ENCODE measurements around the gene BPI.
"Not testable (repeated sequence)": the region's sequence is repeated elsewhere in the genome, so short reads cannot be mapped to it uniquely, and the experiment has no call there.

The BPI gene

GRCh38 chr20:38336726-38337125 is 32.8 kb downstream of the BPI start:
- DNase-seq (ENCODE audit: low spot score): no peak

DNA sequence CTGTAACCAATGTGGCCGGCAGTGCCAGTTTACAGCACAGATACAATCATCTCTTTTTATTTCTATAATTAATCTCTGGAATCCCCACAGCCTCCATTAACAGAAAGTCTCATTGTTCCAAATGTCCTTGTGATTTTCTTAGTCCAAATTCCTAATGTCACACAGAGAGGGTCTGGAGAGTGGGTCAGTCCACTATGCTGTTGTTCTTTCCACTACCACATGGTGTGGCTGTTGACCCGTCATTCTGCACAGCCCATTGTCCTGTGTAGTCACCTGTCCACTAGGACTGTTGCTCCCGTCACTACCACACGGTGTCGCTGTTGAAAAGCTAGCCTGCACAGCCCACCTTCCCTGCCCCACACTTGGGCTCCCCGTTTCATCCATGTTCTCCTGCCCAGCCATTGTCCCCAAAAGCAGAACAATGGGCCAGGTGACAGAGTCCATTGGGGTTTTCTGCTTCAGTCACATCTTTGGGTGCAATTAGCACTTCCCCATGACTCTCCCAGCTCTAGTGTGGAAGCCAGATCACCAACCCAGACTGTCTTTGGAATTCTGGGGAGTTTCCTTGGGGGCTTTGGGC is 33.7 kb downstream of the BPI start:
- DNase-seq (ENCODE audit: low spot score): peak; percentile 46

DNA sequence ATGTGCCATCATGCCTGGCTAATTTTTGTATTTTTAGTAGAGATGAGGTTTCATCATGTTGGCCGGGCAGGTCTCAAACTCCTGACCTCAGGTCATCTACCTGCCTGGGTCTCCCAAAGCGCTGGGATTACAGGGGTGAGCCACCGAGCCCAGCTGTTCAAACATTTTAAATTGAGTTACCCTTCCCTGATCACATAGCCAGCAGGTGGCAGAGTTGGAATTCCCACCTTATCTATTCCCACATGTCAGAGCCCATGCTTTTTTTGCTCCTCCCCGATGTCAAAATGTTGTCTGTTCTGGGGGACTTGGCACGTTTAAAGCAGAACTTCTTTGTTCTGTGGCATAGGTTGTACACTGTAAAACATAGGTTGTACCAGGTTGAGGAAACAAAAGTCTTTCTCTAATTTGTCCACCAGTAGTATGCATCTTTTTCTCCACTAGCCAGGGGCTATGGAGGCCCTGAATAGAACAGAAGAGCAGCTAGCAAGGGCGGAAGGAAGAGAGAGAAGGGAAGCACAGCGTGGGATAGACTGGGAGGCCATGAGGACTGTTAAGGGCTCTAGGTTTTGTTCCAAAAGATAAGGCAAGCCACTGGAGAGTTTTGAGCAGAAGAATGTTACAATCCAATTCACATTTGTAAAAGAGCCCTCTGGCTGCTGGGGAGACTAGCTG is 35.0 kb downstream of the BPI start:
- no peak for DNase-seq (ENCODE audit: low spot score)

GRCh38 chr20:38339521-38339896 is 35.6 kb downstream of the BPI start:
- DNase-seq (ENCODE audit: low spot score): not testable (repeated sequence)

DNA sequence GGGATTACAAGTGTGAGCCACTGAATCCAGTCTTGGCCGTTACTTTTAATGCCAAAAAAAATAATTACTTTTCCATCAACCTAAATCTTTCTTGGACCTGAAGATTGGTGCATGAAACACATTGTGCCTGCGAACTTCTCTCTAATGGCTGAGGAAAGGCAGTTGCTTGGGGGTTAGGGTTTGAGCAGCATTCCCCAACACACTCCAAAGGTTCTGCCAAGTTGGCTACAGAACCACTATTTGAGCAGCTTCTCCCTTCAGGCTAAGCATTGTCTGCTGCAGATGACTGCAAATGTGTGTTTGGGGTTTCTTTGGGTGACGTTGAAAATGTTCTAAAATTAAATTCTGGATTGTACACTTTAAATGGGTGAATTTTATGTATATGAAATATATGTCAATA is 36.0 kb downstream of the BPI start:
- no peak for DNase-seq (ENCODE audit: low spot score)

GRCh38 chr20:38340693-38341092 is 36.7 kb downstream of the BPI start:
- no peak for DNase-seq (ENCODE audit: low spot score)

GRCh38 chr20:38342216-38342615 is 38.3 kb downstream of the BPI start:
- DNase-seq (ENCODE audit: low spot score): no peak

- no peak for DNase-seq (ENCODE audit: low spot score)
These were observed 38.9 kb downstream of the BPI start for GRCh38 chr20:38342713-38343310.

GRCh38 chr20:38343311-38344106 is 39.6 kb downstream of the BPI start:
- DNase-seq (ENCODE audit: low spot score): no peak

DNA sequence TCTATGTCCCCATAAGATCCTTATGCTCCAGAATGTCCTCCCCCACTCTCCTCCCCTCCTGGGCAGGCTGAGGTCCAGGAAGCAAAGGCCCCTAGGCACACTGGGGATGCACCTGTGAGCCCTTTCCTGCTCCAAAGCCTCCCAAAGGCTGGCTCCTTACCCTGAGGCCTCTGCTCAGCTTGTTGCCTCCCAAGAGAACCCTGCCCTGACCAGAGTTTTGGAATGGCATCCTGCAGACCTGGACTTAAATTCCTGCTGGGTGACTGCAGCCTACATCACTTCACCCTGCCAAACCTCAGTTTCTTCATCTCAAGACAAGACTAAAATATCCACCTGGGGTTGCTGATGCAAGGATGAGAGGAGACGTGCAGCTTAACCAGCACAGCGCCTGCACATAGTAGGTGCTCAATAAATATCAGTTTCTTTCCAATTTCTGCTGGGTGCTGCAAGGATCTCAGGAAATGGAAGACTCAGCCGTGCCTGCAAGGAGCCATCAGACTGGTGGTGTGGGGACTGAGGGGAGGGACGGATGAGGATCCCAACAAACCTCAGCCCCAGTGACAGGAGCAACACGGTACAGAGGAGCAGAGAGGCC is 40.2 kb downstream of the BPI start:
- no peak for DNase-seq (ENCODE audit: low spot score)

DNA sequence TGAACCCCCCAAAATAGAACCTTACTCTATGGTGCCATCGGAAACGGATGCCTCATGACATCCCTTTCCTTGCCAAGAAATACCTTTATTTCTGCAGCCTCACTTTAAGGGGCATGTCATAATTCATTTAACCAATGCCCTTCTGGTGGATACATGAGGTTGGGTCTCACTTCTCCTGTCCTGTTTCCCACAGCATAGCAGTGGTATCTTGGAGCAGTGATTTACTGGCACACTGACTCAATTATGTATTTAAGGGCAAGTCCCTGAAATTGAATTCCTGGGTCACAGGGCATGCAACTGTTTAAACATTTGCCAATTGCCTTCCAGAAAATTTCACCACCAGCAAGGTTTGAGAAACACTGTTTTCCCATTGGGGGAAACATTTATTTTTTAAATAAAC is 41.7 kb downstream of the BPI start:
- DNase-seq (ENCODE audit: low spot score): no peak

- no peak for DNase-seq (ENCODE audit: low spot score)
These were observed 42.3 kb downstream of the BPI start, which contains the start of gene LBP for GRCh38 chr20:38346247-38346651. Gene LBP, plus strand, starts transcription at chr20:38346482. Its CDS starts 35 bp downstream, at chr20:38346517.

DNA sequence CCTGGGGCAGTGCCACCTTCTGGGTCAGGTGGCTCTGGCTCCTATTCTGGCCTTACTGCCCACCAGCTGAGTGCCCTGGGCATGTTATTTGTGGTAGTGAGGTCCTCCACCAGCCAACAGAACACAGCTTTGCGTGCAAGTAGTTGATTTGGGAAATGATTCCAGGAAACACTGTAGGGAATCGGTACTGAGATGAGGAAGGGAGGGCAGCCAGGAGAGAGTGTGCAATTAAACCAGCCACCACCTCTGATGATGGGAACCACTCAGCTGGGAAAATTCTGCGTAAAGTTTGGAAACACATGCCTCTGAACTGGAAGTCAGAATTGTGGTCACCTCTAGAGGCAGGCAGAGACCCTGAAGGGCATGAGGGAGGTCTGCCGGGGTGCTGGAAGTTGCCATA is 42.8 kb downstream of the BPI start:
- DNase-seq (ENCODE audit: low spot score): no peak

DNA sequence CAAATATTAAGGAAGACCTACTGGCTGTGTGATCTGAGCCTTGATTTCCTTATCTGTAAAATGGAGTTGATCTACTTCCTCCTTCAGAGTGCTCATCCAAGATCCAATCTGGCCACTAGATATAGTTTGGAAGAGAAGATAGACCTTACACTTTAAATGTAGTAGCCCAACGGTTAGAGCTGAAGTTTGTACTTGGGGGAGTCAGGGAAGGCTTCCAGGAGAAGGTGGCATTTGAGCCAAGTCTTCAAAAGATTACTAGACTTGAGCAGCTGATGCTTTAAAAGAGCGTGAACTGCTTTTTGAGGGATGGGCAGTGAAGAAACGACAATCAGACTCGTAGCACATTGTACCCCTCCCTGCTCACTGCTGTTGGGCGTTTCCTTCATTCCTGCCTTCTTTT is 45.9 kb downstream of the BPI start:
- DNase-seq (ENCODE audit: low spot score): no peak

DNA sequence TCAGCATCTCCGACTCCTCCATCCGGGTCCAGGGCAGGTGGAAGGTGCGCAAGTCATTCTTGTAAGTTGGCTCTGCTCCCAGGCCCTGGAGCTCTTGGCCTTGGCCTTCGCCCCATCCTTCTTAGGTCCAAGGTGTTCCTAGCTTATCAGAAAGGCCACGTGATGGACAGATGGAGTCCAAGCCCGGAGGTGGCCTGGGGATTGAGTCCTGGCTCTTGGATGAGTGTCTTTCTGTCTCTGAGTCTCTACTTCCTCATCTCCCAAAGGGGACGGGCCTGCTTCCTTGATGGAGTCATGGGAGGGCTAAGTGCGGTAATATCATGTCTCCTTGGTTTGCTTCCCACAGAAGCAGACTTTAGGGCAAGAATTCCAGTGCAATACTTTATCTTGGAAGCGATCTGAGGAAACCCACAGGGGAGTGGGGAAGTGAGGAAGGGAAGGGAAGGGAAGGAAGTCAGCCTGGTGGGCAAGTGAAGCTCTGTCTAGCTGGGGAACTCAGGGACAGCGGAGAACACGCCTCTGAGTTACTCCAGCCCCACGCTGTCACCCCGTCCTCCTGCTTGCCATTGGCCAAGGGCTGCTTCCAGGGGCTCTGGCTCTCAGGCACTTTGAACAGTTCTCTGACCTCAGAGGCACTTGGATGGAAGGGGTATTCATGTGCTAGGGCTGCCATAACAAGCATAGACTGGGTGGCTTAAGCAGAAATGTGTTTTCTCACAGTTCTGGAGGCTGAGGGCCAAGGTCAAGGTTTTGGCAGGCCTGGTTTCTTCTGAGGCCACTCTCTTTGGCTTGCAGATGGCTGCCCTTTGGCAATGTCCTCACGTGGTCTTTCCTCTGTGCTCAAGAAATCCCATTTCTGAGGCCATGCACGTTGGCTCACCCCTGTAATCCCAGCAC is 47.2 kb downstream of the BPI start:
- peak; percentile 5 for DNase-seq (ENCODE audit: low spot score)

DNA sequence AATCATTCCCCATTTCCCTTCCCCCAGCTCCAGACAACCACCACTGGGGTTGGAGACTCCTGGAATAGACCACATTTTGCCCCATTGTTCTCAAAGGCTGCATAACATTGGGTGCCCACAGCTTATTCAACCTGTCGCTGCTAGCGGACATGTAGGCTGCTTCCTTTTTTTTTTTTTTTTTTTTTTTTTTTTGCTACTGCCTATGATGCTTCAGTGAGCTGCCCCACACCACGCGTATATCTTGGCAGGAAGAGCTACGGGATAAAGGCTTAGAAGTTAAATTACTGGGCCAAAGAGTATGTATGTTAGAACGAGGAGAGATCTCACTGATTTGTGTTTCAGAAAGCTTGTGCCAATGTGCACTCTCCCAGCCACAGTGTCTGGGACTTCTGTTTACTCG is 49.4 kb downstream of the BPI start:
- no peak for DNase-seq (ENCODE audit: low spot score)

GRCh38 chr20:38354227-38354626 is 50.3 kb downstream of the BPI start:
- no peak for DNase-seq (ENCODE audit: low spot score)

GRCh38 chr20:38355161-38356012 is 51.4 kb downstream of the BPI start:
- peak; percentile 17 for DNase-seq (ENCODE audit: low spot score)

- no peak for DNase-seq (ENCODE audit: low spot score)
These were observed 53.8 kb downstream of the BPI start for GRCh38 chr20:38357653-38358207.

DNA sequence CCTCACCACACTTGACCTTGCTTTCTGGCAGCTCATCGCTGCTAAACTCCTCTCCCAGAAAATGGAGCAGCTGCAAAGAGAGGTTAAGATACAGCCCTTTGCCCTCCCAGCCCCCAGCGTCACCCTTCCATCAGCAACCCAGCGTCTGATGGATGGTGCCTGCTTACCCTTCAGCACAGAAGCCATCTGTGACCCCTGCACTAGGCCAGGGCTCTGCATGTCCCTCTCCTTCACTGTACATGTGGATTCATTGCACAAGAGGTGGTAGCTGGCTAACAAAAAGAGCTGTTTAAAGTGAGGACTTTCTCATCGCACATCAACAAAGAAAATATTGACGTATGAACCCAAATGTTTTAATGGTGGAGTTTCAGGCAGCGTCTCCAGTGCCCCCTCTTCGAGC is 54.6 kb downstream of the BPI start:
- DNase-seq (ENCODE audit: low spot score): no peak
